SK-N-SH (cell line): ENCODE measurements around the gene SNX1. TPM values are rescaled to one million over a fixed set of nuclear protein-coding genes. Genes with fewer than 3 reads are reported as not detected.
"Not testable (repeated sequence)": the region's sequence is repeated elsewhere in the genome, so short reads cannot be mapped to it uniquely, and the experiment has no call there.

ENCODE experiments used
- CTCF ChIA-PET: fragments of 300-600, 350-600 bp; formaldehyde crosslinking; extraction: SDS; loops from one replicate; lab custom pipeline; 2021; lab: Yijun Ruan, JAX
- POLR2A ChIA-PET: fragments of 350-600 bp; sonication (Branson Sonifier 250); formaldehyde crosslinking; extraction: SDS; loops from one replicate; lab custom pipeline; 2020; ENCODE audit warnings: antibody characterized with exemption, inconsistent platforms; lab: Yijun Ruan, JAX
- DNase-seq: peaks from one replicate; pipeline ENCODE4 v3.0.0; 2012
- H2AFZ ChIP-seq: fragments of 200-600 bp; sonication (generic); 2 replicates; pipeline ENCODE4 v1.8.1; 2016; ENCODE audit warnings: antibody characterized with exemption, mild to moderate bottlenecking, low read depth
- H3F3A ChIP-seq: fragments of 200-600 bp; sonication (generic); replicated peaks from 2 replicates; pipeline ENCODE3; 2016; ENCODE audit warnings: antibody characterized with exemption, mild to moderate bottlenecking; ENCODE audit not compliant: insufficient read depth
- H3K27ac ChIP-seq, 2 experiments: fragments of 200-500 bp in 1 of 2; fragments of 200-600 bp in 1 of 2; sonication (Bioruptor generic) in 1 of 2; sonication (generic), shearing (Covaris generic) in 1 of 2; 2 replicates each; pipeline versions ENCODE4 v1.5.1 to v1.6.1; 2014 to 2016; ENCODE audit warnings: low read depth in 2 of 2, inconsistent platforms in 1 of 2, low read length in 1 of 2, mild to moderate bottlenecking in 1 of 2, mixed read lengths in 1 of 2
- H3K27me3 ChIP-seq: fragments of 200-600 bp; sonication (generic), shearing (Covaris generic); 2 replicates; pipeline ENCODE4 v1.6.1; 2016; ENCODE audit warnings: mixed run types; ENCODE audit not compliant: insufficient read depth
- H3K36me3 ChIP-seq, 2 experiments: fragments of 200-500 bp in 1 of 2; fragments of 200-600 bp in 1 of 2; sonication (Bioruptor generic) in 1 of 2; sonication (generic) in 1 of 2; replicated peaks in 1 of 2; 2 replicates each; pipeline versions ENCODE3 to v1.5.1; 2014 to 2016; ENCODE audit warnings: low read length in 1 of 2, mild to moderate bottlenecking in 1 of 2; ENCODE audit not compliant: insufficient read depth in 2 of 2, control insufficient read depth in 1 of 2
- H3K4me1 ChIP-seq, 2 experiments: fragments of 200-500 bp in 1 of 2; fragments of 200-600 bp in 1 of 2; sonication (Bioruptor generic) in 1 of 2; sonication (generic), shearing (Covaris generic) in 1 of 2; 2 replicates each; pipeline versions ENCODE4 v1.5.1 to v1.6.1; 2014 to 2016; ENCODE audit warnings: low read depth in 1 of 2, low read length in 1 of 2, mixed run types in 1 of 2; ENCODE audit not compliant: insufficient read depth in 2 of 2, control insufficient read depth in 1 of 2
- H3K4me2 ChIP-seq: fragments of 200-600 bp; sonication (generic), shearing (Covaris generic); 2 replicates; pipeline ENCODE4 v1.6.1; 2017; ENCODE audit warnings: mixed run types
- H3K4me3 ChIP-seq, 2 experiments: fragments of 200-500 bp in 1 of 2; fragments of 200-600 bp in 1 of 2; sonication (Bioruptor generic) in 1 of 2; sonication (generic), shearing (Covaris generic) in 1 of 2; 2 replicates each; pipeline versions ENCODE4 v1.5.1 to v1.8.1; 2014 to 2016; ENCODE audit warnings: low read depth in 2 of 2, inconsistent platforms in 1 of 2, low read length in 1 of 2, mild to moderate bottlenecking in 1 of 2, mixed read lengths in 1 of 2, moderate library complexity in 1 of 2
- H3K79me2 ChIP-seq: fragments of 200-600 bp; sonication (generic); 2 replicates; pipeline ENCODE4 v1.8.1; 2017; ENCODE audit warnings: mild to moderate bottlenecking; ENCODE audit not compliant: insufficient read depth
- H3K9ac ChIP-seq: fragments of 200-600 bp; sonication (generic); 2 replicates; pipeline ENCODE4 v1.6.1; 2017; ENCODE audit warnings: mixed run types
- H3K9me2 ChIP-seq: fragments of 200-600 bp; sonication (generic); 2 replicates; pipeline ENCODE4 v1.6.1; 2017; ENCODE audit warnings: mixed run types
- H3K9me3 ChIP-seq: fragments of 200-600 bp; sonication (generic); 2 replicates; pipeline ENCODE4 v1.6.1; 2017; ENCODE audit warnings: mixed run types, mild to moderate bottlenecking, moderate library complexity
- H4K20me1 ChIP-seq: fragments of 200-600 bp; sonication (generic); 2 replicates; pipeline ENCODE4 v1.6.1; 2017; ENCODE audit warnings: mild to moderate bottlenecking, mixed run types; ENCODE audit not compliant: insufficient read depth
- ELF1 ChIP-seq: IDR thresholded peaks from 2 replicates; pipeline ENCODE4 v1.4.0; 2012
- EP300 ChIP-seq, 2 experiments: IDR thresholded peaks; 2 replicates each; pipeline versions ENCODE4 v1.4.0 to v1.6.1; 2012; ENCODE audit warnings: borderline replicate concordance in 1 of 2, low read depth in 1 of 2, low read length in 1 of 2
- EZH2phosphoT487 ChIP-seq: fragments of 200-600 bp; sonication (generic); IDR thresholded peaks from 2 replicates; pipeline ENCODE4 v1.6.1; 2017; ENCODE audit warnings: low read depth, mixed run types, mild to moderate bottlenecking, antibody characterized with exemption, moderate library complexity, borderline replicate concordance
- FOXJ3 ChIP-seq: sonication (generic); formaldehyde crosslinking; IDR thresholded peaks from 2 replicates; pipeline ENCODE4 v1.5.1; 2020; ENCODE audit warnings: mild to moderate bottlenecking, missing genetic modification reagents
- FOXM1 ChIP-seq: IDR thresholded peaks from 2 replicates; pipeline ENCODE4 v1.4.0; 2012; ENCODE audit warnings: low read depth, mild to moderate bottlenecking
- MXI1 ChIP-seq: IDR thresholded peaks from 2 replicates; pipeline ENCODE4 v1.6.1; 2012; ENCODE audit warnings: mild to moderate bottlenecking, low read depth, low read length, improper control_type of control experiment
- NRF1 ChIP-seq: IDR thresholded peaks from 2 replicates; pipeline ENCODE4 v1.6.1; 2012; ENCODE audit warnings: low read depth, mild to moderate bottlenecking, low read length
- POLR2AphosphoS5 ChIP-seq: IDR thresholded peaks from 2 replicates; pipeline ENCODE4 v1.6.1; 2012; ENCODE audit warnings: low read depth, low read length
- RAD21 ChIP-seq: IDR thresholded peaks from 2 replicates; pipeline ENCODE4 v1.6.1; 2012; ENCODE audit warnings: mild to moderate bottlenecking, low read length
- RCOR1 ChIP-seq: fragments of 150-350 bp; IDR thresholded peaks from 2 replicates; pipeline ENCODE4 v1.6.1; 2017; ENCODE audit warnings: antibody characterized with exemption, low read length
- RXRA ChIP-seq: IDR thresholded peaks from 2 replicates; pipeline ENCODE4 v1.4.0; 2012; ENCODE audit warnings: low read depth, mild to moderate bottlenecking, borderline replicate concordance
- TAF1 ChIP-seq: IDR thresholded peaks from 2 replicates; pipeline ENCODE4 v1.6.1; 2012; ENCODE audit warnings: low read depth, mild to moderate bottlenecking, low read length, moderate library complexity, borderline replicate concordance
- TEAD4 ChIP-seq: IDR thresholded peaks from 2 replicates; pipeline ENCODE4 v1.4.0; 2012; ENCODE audit warnings: mild to moderate bottlenecking, borderline replicate concordance; ENCODE audit not compliant: insufficient read depth
- YY1 ChIP-seq: IDR thresholded peaks from 2 replicates; pipeline ENCODE4 v1.4.0; 2012; ENCODE audit warnings: low read depth, mild to moderate bottlenecking
- WGBS: methylation state at CpG from one replicate; pipeline ENCODE4 v1.1.6; 2017; ENCODE audit warnings: low lambda C conversion rate; 5-methylcytosine and 5-hydroxymethylcytosine counted together
- polyA plus RNA-seq, 3 experiments: library from polyadenylated mRNA; depleted of rRNA; stranded (reverse); fragments of >200 nt; gene quantifications; 2 replicates each; pipeline ENCODE4 v1.2.3, GENCODE V29; 2012
- TF ChIP-seq, protein P1 (sequence below): fragments of 150-350 bp; IDR thresholded peaks from 2 replicates; pipeline ENCODE4 v1.6.1; 2017; ENCODE audit warnings: antibody characterized with exemption, low read length, low read depth, borderline replicate concordance
- TF ChIP-seq, protein P2 (sequence below): IDR thresholded peaks from 2 replicates; pipeline ENCODE4 v1.4.0; 2012; ENCODE audit warnings: low read depth, borderline replicate concordance
- TF ChIP-seq, protein P3 (sequence below): IDR thresholded peaks from 2 replicates; pipeline ENCODE4 v1.4.0; 2012; ENCODE audit warnings: low read depth

SNX1 gene
- polyA plus RNA-seq, 1 of the 3 experiments (the other 2 are of a cell fraction): 80.7 TPM

DNA sequence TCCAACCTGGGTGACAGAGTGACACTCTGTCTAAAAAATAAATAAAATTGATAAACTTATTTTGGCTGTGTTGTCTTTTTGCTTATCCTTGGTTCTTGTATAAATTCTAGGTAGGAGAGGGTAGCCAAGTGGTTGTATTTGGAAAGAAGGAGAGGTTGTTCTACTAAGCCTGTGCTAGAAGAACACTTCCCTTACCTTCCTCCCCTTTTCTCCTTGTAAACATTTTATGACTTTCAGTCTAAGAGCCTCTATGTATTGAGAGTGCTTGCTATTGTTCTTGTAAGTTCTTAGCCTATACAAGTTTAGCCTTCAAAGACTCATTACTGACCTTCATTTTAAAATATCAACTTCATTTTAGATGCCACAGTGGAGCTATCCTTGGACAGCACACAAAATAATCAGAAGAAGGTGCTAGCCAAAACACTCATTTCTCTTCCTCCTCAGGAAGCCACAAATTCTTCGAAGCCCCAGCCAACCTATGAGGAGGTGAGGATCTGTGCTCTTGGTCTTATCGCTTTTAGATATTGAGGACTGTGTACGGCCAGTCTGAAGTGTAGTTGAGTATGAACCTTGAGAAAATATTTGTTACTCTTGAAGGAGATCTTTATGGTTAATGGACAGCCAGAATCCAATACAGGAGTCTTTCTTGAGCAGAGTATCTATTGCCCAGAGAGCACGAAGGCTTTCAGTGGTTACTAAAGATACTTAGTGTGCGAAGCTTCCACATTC, 22.1 kb downstream of the SNX1 start:
- Histone ChIP-seq H3K4me3 (no peak overlapping the region), H3F3A (no peaks in the 10 kb centered on the region), H2AFZ (no peak overlapping the region), H3K9me3 (no peaks in the 10 kb centered on the region), H3K27ac (no peak overlapping the region), H3K79me2 (peaks cover 4% of the 10 kb centered on the region; the same call in 1 of the 2 replicates), H3K36me3 (peaks cover 77 to 87% of the 10 kb centered on the region in 2 experiments), H3K4me1 (no peaks in the 10 kb centered on the region), H3K9ac (no peak overlapping the region), H3K27me3 (no peaks in the 10 kb centered on the region), H3K9me2 (no peaks in the 10 kb centered on the region), H4K20me1 (no peaks in the 10 kb centered on the region), H3K4me2 (no peak overlapping the region)
- no peak for TF ChIP-seq MXI1
- TF ChIP-seq EZH2phosphoT487: no peak
- TF ChIP-seq, protein P1, sequence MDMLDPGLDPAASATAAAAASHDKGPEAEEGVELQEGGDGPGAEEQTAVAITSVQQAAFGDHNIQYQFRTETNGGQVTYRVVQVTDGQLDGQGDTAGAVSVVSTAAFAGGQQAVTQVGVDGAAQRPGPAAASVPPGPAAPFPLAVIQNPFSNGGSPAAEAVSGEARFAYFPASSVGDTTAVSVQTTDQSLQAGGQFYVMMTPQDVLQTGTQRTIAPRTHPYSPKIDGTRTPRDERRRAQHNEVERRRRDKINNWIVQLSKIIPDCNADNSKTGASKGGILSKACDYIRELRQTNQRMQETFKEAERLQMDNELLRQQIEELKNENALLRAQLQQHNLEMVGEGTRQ: no peak
- no peak for TF ChIP-seq TEAD4
- no peak for TF ChIP-seq RXRA
- no peak for TF ChIP-seq RCOR1
- TF ChIP-seq, protein P2, sequence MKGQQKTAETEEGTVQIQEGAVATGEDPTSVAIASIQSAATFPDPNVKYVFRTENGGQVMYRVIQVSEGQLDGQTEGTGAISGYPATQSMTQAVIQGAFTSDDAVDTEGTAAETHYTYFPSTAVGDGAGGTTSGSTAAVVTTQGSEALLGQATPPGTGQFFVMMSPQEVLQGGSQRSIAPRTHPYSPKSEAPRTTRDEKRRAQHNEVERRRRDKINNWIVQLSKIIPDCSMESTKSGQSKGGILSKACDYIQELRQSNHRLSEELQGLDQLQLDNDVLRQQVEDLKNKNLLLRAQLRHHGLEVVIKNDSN: no peak
- no peak for TF ChIP-seq FOXM1
- TF ChIP-seq NRF1: no peak
- no peak for TF ChIP-seq EP300 (IDR thresholded peaks at IDR 0.05; ENCODE audit: borderline replicate concordance in 1 of 2, low read depth in 1 of 2, low read length in 1 of 2)
- no peak for TF ChIP-seq TAF1
- TF ChIP-seq POLR2AphosphoS5: no peak
- TF ChIP-seq FOXJ3 (CRISPR knock-in tag): no peak
- TF ChIP-seq YY1: no peak
- TF ChIP-seq, protein P3, sequence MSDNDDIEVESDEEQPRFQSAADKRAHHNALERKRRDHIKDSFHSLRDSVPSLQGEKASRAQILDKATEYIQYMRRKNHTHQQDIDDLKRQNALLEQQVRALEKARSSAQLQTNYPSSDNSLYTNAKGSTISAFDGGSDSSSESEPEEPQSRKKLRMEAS: no peak
- no peak for TF ChIP-seq ELF1
- TF ChIP-seq RAD21: no peak
- WGBS: 97% methylated on average over 5 of the region's 5 CpGs
- ChIA-PET POLR2A (no interaction called here), CTCF (interaction anchor here (1.2 to 1.4 kb wide), 2 partner anchors 28 to 35 kb away, joined by 3 to 4 read pairs; no protein-coding TSS in a partner anchor)
- DNase-seq: no peak

DNA sequence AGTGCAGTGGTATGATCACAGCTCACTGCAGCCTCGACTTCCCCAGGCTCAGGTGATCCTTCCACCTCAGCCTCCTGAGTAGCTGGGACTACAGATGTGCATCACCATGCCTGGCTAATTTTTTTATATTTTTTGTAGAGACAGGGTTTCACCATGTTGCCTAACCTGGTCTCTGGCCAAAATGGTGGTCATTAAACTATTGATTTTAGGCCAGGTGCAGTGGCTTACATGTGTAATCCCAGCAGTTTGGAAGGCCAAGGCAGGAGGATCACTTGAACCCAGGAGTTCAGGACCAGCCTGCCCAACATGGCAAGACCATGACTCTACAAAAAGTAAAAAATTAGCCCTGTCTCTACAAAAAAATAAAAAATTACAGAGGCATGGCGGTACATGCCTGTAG, 24.5 kb downstream of the SNX1 start:
- H3F3A ChIP-seq, H4K20me1 ChIP-seq, H3K4me3 ChIP-seq, H3K27me3 ChIP-seq, H3K9me3 ChIP-seq, POLR2A ChIA-PET, H3K9ac ChIP-seq, H3K9me2 ChIP-seq, DNase-seq, H3K4me2 ChIP-seq, H3K4me1 ChIP-seq, H3K27ac ChIP-seq, H3K79me2 ChIP-seq, H2AFZ ChIP-seq: not testable (repeated sequence)
- CTCF ChIA-PET: interaction anchor here (1.5 kb wide), 1 partner anchor 33 kb away, joined by 5 read pairs; no protein-coding TSS in a partner anchor
- WGBS: 100% methylated on average over 2 of the region's 2 CpGs
- H3K36me3 ChIP-seq: peaks cover 67 to 76% of the 10 kb centered on the region in 2 experiments
